GM19438 (cell line): ENCODE measurements around the gene PRKCA.
"Not testable (repeated sequence)": the region's sequence is repeated elsewhere in the genome, so short reads cannot be mapped to it uniquely, and the experiment has no call there.

Experiments used
- ATAC-seq: cut with Tn5 transposase; IDR thresholded peaks from one replicate; pipeline ENCODE4 v1.9.1; 2021; ENCODE audit warnings: low read depth; ENCODE audit not compliant: unreplicated experiment

PRKCA gene

DNA sequence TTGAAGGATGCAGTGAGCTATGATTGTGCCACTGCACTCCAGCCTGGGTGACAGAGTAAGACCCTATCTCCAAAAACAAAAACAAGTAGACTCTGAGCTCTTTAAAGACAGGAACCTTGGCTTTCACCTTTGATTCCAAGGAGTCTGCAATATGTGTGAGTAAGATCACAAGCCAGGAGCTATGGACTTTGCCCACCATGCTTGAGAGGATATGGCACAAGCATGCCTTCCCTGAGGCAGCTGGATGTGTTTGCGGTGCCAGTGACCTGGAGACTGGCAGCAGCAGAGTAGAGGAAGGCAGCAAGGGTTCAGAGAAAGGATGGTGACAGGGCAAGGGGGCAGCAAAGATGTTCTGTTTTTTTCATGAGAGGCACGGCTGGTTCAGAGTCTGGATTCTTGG lies 14.5 kb upstream of the PRKCA start:
- no peak for ATAC-seq

- no peak for ATAC-seq
Observed at GRCh38 chr17:66290101-66290722, 12.2 kb upstream of the PRKCA start.

DNA sequence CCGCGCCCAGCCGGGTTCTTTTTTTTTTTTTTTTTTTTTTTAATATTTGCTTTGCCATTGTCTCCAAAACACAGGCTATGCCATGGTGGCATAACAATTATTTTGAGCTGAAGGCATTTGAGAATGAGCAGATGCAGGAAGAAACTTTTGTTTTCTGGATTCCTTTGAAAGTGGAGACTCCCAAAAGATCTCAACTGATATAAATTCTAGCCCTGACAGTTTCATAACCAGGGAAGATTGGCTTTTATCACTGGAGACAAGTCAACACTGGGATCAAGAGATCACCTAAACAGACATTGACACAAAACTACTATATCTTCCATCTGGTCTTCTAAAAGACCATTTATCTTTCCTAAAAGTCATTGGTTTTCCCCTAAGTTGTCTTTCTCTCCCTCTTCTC lies 10.1 kb upstream of the PRKCA start:
- ATAC-seq, result no peak

- no peak for ATAC-seq
Observed at GRCh38 chr17:66296289-66296725, 6.1 kb upstream of the PRKCA start.

GRCh38 chr17:66297443-66297842 lies 5.0 kb upstream of the PRKCA start:
- ATAC-seq, result not testable (repeated sequence)

DNA sequence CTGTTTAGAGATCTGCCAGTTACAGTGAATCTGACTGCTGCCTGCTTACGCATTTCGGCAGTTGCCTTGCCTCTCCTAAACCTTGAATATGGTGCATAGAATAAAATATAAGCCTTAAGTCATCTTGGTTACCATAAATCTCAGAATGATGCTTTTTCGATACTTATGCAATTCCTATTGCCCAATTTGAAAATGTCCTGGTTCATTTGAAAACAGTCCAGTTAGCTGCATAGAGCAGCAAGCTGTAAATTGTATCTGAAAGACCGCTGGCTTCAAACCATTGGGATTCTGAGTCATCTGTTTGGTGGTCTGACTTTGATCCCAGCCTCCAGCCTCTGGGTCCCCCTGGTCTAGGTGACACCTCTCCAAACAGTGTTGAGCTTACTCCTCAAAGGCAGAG lies 2.7 kb upstream of the PRKCA start:
- ATAC-seq, result no peak

DNA sequence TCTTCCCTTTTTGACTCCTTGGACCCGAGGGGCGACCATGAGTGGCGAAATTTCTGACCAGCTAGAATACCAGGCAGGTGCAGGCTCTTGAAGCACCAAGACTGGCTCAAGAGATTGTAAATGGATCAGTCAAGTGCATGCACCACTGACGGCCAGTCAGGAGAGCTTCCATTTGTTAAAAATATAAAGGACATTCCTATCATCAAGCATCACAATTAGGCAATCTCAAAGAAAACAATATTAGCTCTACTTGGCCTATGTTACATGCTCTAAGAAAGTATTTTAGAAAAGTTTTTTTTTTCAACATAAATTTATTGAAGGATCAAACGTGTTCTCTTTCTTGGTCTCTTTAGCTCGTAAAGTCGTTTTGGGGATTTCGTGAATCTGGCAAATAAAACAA lies 1.5 kb upstream of the PRKCA start:
- ATAC-seq, result no peak

DNA sequence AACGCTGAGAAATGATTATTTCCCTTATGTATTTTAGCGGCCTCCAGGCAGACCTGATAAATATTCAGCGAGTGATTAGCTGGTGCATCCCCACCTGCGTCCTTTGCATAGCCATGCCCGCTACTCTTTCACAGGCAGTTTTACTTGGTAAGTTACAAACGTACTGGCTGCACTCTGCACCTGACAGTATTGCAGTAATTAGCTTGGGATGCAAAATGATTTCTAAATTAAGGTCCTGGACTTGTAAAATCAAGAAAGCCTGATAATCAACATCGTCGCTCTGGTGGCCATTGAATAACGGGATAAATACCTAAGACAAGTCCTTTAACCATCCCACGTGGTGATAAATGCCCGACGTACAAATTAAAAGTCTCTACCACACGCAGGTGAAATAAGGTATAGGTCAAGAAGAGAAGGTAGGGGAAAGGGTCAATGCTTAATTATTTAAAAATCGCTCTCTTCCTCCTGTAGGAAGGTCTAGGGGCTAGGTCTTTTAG lies 998 bp upstream of the PRKCA start:
- ATAC-seq, result no peak

GRCh38 chr17:66302761-66303626 lies 581 bp downstream of the PRKCA start:
- peak; percentile 24 for ATAC-seq

GRCh38 chr17:66304304-66305174 lies 2.1 kb downstream of the PRKCA start:
- ATAC-seq, result no peak

- ATAC-seq, result no peak
Observed at GRCh38 chr17:66306446-66306845, 4.0 kb downstream of the PRKCA start.

DNA sequence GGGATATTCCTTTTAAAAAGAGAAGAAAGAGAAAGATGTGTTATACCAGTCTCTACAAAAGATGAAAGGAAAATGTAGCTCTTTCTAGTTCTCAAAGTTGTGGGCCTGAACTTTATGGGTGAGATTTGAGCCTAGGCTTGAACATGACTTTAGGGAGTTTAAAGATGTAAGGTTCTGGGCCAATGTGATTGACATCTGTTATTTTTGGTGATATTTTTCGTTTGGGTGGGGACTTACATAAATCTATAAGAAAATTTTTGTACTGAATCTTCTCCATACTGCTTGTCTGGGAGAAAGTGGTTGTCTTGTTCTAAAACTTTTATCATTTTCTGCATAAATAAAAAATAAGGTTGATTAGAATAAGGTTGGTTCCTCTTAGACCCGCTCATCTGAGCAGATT lies 4.8 kb downstream of the PRKCA start:
- no peak for ATAC-seq

DNA sequence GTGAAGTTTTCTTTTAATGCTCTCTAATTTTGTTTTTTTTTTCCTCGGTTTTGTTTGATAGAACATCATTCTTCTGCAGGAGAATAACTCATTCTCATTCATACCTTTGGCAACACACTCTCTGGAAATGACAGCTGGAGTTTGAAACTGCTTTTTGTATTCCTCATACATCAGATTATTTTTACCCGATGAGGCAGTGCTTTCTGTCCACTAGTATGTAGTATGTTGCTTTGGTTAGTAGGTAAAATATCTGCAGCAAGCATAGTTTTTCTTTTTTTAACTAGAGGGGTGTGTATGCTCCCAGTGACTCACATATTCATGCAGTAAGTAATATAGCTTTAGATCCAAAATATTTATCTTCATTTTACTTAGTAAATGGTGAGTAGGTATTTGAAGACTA lies 6.4 kb downstream of the PRKCA start:
- ATAC-seq, result no peak

GRCh38 chr17:66309793-66310192 lies 7.4 kb downstream of the PRKCA start:
- ATAC-seq, result no peak

DNA sequence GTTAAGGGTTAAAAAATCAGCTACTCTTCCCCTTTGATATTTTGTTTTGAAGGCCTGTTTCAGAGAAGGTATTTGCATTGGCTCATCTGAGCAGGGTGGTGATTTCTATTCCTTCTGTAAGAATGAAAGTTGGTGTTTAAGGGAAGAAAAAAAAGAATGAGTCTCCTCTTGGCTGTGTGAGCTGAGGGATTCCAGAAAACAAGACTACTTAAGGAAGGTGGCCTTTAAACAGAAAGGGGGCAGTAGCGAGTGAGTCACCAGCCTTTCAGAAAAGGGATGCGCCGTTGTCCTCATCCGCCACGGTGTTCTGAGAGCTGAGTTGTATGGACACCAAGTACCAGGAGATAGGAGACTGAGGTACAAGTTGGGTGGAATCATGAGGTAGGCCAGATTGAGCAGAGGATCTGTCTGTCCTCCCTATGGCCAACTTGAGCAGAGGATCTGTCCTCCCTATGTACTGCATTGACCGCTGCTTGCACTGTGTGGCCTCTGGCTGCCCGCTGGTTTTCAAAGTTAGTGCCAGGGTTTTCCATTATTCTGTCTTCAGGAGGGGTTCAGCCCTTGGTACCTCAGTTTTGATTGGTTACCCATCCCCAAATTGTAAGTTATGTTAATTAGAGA lies 8.2 kb downstream of the PRKCA start:
- no peak for ATAC-seq

DNA sequence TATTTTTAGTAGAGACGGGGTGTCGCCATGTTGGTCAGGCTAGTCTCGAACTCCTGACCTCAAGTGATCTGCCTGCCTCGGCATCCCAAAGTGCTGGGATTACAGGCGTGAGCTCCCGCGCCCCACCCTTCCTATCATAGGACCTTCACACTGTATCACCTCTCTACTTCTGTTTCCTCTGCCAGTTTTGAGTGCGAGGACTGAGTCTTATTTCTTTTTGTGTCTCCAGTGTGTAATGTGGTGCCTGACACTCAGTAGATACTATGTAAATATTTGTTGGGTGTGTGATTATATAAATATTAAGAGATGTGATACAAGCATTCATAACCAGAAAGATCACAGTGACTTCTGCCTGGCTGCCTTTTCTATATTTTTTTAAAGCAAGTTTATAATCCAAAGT lies 10.5 kb downstream of the PRKCA start:
- no peak for ATAC-seq

DNA sequence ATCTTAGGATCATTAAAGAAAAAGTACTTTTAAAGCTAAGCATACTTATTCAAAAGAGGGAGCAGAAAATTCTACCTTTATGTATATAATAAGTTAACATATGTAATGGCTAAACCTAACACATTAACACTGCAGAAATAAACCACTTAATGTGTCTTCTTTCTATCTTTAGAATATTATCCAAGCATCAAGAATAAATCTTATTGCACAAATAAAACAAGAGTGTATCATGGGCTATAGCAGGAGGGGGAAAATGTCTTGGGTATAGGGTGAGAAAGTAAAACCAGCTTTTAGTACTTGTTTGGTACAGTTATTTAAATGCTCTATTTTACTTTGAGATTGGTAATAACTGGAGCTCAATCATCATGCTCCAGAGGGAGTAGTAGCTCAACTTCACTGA lies 10.9 kb downstream of the PRKCA start:
- ATAC-seq, result no peak

DNA sequence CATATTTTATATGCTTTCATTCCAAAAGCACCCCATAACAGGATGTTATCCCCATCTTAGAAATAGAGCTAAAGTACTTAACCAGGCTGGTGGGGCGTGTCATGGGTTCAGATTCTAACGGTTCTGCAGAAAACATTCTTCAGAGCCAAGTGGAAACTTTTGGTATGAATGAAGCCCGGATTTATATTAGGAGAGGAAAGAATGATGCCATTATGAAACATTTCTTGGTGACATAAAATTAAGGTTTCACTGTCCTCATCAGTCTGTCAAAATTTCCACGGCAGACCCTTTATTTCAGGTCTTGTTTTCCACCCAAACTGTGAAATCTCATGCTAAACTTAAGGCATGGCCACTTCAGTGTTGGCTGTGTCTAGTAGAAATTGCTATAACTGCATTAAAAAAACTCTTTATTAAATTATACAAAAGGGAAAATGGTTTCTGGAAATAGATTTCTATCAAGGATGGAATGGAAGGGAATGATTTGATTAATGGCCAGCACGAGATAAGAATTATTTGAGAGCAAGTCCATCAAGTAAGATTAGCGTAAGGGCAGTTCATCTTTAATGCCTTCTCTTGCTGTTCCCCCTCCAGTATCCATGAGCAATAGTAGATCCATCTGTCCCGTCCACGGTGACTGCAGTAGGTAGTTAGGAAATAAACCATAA lies 11.7 kb downstream of the PRKCA start:
- ATAC-seq, result no peak

- ATAC-seq, result no peak
Observed at GRCh38 chr17:66317629-66318028, 15.2 kb downstream of the PRKCA start.

GRCh38 chr17:66319226-66319625 lies 16.8 kb downstream of the PRKCA start:
- no peak for ATAC-seq
